Sigmoid colon (tissue), 7 donors: ENCODE measurements around the gene MAML1. TPM values are rescaled to one million over a fixed set of nuclear protein-coding genes. Genes with fewer than 3 reads are reported as not detected.

Experiments used
- DNase-seq: peaks from one replicate; pipeline ENCODE4 v3.0.0-alpha.2; 2019
- H3K27ac ChIP-seq, 4 donors: fragments of 200-600 bp; sonication (generic); one replicate each; pipeline ENCODE4 v1.5.1; 2016 to 2019; ENCODE audit warnings: mild to moderate bottlenecking in 1 of 4
- H3K27me3 ChIP-seq, 3 donors: fragments of 200-600 bp; sonication (generic); one replicate each; pipeline ENCODE4 v1.5.1; 2019; ENCODE audit warnings: mild to moderate bottlenecking in 1 of 3
- H3K36me3 ChIP-seq, 4 donors: fragments of 200-600 bp; sonication (generic); one replicate each; pipeline ENCODE4 v1.5.1; 2016 to 2019
- H3K4me1 ChIP-seq, 4 donors: fragments of 200-600 bp; sonication (generic); one replicate each; pipeline ENCODE4 v1.5.1; 2017 to 2019
- H3K4me3 ChIP-seq, 4 donors: fragments of 200-600 bp; sonication (generic); one replicate each; pipeline ENCODE4 v1.5.1; 2017 to 2019; ENCODE audit warnings: mild to moderate bottlenecking in 2 of 4, moderate library complexity in 1 of 4
- H3K9me3 ChIP-seq, 4 donors: fragments of 200-600 bp in 3 of 4; sonication (generic) in 3 of 4; one replicate each; pipeline versions ENCODE4 v1.5.1 to v1.6.1; 2013 to 2019
- EP300 ChIP-seq, 4 donors: sonication (generic); formaldehyde crosslinking; IDR thresholded peaks; one replicate each; pipeline ENCODE4 v1.6.1; 2017; ENCODE audit warnings: antibody characterized with exemption in 4 of 4
- POLR2A ChIP-seq, 2 donors: fragments of 450-650 bp; IDR thresholded peaks; one replicate each; pipeline ENCODE4 v1.6.1; 2016; ENCODE audit warnings: antibody characterized with exemption in 2 of 2, mild to moderate bottlenecking in 2 of 2, moderate library complexity in 2 of 2
- POLR2AphosphoS5 ChIP-seq, 4 donors: sonication (generic); formaldehyde crosslinking; IDR thresholded peaks; one replicate each; pipeline ENCODE4 v1.6.1; 2017; ENCODE audit warnings: antibody characterized with exemption in 4 of 4
- whole genome bisulfite sequencing, 2 donors: extraction: QIAGEN DNeasy Blood & Tissue Kit; methylation state at CpG; one replicate each; pipeline ENCODE4 v1.1.7; 2013; 5-methylcytosine and 5-hydroxymethylcytosine counted together
- intact Hi-C: fragments of 100-400 bp; cut with DNase I; formaldehyde crosslinking; loops from one replicate; pipeline ENCODE4 v1.15.1; 2023
- polyA plus RNA-seq, 3 donors: library from polyadenylated mRNA; stranded (reverse); fragments of 200-250 nt; gene quantifications; one replicate each; pipeline ENCODE4 v1.2.3, GENCODE V29; 2013
- total RNA-seq, 4 donors: library from RNA; depleted of rRNA; stranded (reverse); fragments of >200 nt; gene quantifications; one replicate each; pipeline ENCODE4 v1.1.0, GENCODE V29; 2016
- TF ChIP-seq, protein P1 (sequence below), 4 experiments: fragments of 450-650 bp in 3 of 4; fragments of 200-600 bp in 1 of 4; IDR thresholded peaks; one replicate each; pipeline ENCODE4 v1.5.1; 2016 to 2019; ENCODE audit warnings: antibody characterized with exemption in 4 of 4, mild to moderate bottlenecking in 3 of 4, moderate library complexity in 2 of 4
- donor health status: healthy with polysubstance abuse.
- donor health status: Bipolar disorder and iron deficiency.
- donor health status: healthy.

The MAML1 gene
- total and polyA plus RNA-seq, 7 donors = 7.2 to 30.2 (median 18.1) TPM

DNA sequence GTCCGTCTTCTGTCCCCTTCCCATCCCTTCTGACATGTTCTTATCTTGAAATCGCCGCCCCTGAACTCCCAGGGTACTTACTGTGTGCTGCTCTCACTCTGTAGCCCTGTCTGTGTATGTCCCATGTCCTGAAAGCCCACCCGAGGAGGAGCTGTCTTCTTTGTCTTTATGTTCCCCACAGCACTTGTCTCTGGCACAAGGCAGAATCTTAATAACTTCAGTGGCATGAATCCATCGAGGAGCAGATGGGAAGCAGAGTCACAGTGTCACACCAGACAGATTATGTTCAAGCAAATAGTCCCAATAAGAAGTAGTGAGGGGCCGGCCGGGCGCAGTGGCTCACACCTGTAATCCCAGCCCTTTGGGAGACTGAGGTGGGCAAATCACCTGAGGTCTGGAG lies 31.4 kb downstream of the MAML1 start:
- intact Hi-C loops = loop anchor here (5.0 kb wide), 1 partner anchor 143 kb away; the partner anchor contains the start of gene TBC1D9B
- Histone ChIP-seq H3K4me1 (peaks cover 0 to 84% (median 68%) of the 10 kb centered on the region in 4 donors), H3K4me3 (no peak overlapping the region), H3K27ac (peak overlapping the region; percentile 52 to 78 (median 61)), H3K36me3 (peaks cover 9 to 35% (median 19%) of the 10 kb centered on the region in 4 donors), H3K9me3 (no peaks in the 10 kb centered on the region), H3K27me3 (no peaks in the 10 kb centered on the region)
- no peak for TF ChIP-seq POLR2AphosphoS5 (IDR thresholded peaks at IDR 0.05)
- TF ChIP-seq, protein P1, sequence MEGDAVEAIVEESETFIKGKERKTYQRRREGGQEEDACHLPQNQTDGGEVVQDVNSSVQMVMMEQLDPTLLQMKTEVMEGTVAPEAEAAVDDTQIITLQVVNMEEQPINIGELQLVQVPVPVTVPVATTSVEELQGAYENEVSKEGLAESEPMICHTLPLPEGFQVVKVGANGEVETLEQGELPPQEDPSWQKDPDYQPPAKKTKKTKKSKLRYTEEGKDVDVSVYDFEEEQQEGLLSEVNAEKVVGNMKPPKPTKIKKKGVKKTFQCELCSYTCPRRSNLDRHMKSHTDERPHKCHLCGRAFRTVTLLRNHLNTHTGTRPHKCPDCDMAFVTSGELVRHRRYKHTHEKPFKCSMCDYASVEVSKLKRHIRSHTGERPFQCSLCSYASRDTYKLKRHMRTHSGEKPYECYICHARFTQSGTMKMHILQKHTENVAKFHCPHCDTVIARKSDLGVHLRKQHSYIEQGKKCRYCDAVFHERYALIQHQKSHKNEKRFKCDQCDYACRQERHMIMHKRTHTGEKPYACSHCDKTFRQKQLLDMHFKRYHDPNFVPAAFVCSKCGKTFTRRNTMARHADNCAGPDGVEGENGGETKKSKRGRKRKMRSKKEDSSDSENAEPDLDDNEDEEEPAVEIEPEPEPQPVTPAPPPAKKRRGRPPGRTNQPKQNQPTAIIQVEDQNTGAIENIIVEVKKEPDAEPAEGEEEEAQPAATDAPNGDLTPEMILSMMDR (IDR thresholded peaks at IDR 0.05) = no peak
- TF ChIP-seq POLR2A (IDR thresholded peaks at IDR 0.05) = no peak
- 74 to 78% methylated on average over 8 of the region's 8 CpGs for WGBS, 2 donors
- DNase-seq = no peak

DNA sequence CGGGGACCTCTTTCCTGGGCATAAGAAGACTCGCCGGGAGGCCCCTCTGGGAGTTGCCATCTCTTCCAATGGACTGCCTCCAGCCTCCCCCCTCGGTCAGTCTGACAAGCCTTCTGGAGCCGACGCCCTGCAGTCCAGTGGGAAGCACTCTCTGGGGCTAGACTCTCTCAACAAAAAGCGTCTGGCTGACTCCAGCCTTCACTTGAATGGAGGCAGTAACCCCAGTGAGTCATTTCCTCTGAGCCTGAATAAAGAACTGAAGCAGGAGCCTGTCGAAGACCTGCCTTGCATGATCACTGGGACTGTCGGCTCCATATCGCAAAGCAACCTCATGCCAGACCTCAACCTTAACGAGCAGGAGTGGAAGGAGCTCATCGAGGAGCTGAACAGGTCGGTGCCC lies 32.8 kb downstream of the MAML1 start:
- H3K4me1 ChIP-seq = peaks cover 0 to 70% (median 61%) of the 10 kb centered on the region in 4 donors
- H3K9me3 ChIP-seq = no peaks in the 10 kb centered on the region
- intact Hi-C loops = no loop called here
- TF ChIP-seq, protein P1 (IDR thresholded peaks at IDR 0.05) = no peak
- TF ChIP-seq POLR2A (IDR thresholded peaks at IDR 0.05) (no peak), POLR2AphosphoS5 (IDR thresholded peaks at IDR 0.05) (no peak), EP300 (IDR thresholded peaks at IDR 0.05) (no peak)
- no peak for DNase-seq
- peak overlapping the region in 3 of 4 donors; percentile 28 to 45 (median 43) for H3K27ac ChIP-seq
- WGBS, 2 donors = 75% methylated on average over 13 of the region's 13 CpGs
- peaks cover 20 to 49% (median 27%) of the 10 kb centered on the region in 4 donors for H3K36me3 ChIP-seq
- H3K4me3 ChIP-seq = no peak overlapping the region
- H3K27me3 ChIP-seq = no peaks in the 10 kb centered on the region

GRCh38 chr5:179766021-179766725 lies 33.6 kb downstream of the MAML1 start:
- peak overlapping the region; percentile 12 to 45 (median 36) for H3K27ac ChIP-seq
- WGBS, 2 donors = 84 to 90% methylated on average over 20 of the region's 20 CpGs
- DNase-seq = no peak
- no peaks in the 10 kb centered on the region for H3K27me3 ChIP-seq
- intact Hi-C loops = no loop called here
- no peak overlapping the region for H3K4me3 ChIP-seq
- H3K9me3 ChIP-seq = no peaks in the 10 kb centered on the region
- TF ChIP-seq POLR2AphosphoS5 (IDR thresholded peaks at IDR 0.05) (no peak), EP300 (IDR thresholded peaks at IDR 0.05) (no peak), POLR2A (IDR thresholded peaks at IDR 0.05) (no peak)
- TF ChIP-seq, protein P1 (IDR thresholded peaks at IDR 0.05) = no peak
- H3K36me3 ChIP-seq = peaks cover 21 to 56% (median 32%) of the 10 kb centered on the region in 4 donors
- peaks cover 0 to 66% (median 59%) of the 10 kb centered on the region in 4 donors for H3K4me1 ChIP-seq

DNA sequence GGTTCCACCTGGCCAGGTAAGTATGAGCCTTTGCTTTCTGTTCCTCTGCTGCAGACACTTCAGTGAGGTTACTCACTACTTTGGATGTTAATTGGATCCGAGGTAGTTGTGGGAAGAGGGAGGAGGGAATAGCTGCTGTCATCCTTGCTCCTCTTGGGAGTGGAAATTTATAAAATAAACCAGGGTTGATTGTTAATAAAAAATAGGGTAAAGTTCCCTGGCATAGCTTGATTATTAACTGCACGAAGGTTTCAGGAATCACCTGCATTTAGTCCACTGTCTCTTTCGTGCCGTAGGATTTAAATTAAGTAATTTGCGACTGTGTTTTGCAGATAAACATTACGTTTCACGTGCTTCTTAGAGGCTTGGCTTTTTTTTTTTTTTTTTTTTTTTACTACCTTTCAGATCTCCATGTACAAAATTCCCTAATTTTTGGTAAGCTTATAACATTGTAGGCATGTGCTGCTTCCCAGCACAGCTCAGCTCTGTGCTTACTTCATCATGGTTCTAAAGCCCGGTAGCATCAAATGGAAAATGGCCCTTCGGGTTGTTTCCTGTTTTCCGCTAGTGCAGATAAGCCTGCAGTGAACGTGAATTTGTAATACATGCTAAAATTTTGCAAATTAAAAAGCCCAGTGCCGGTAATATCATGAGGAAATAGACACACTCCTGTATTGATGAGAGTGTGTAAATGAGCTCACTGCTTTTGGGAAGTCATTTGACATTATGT lies 34.3 kb downstream of the MAML1 start:
- H3K4me3 ChIP-seq = no peak overlapping the region
- H3K27me3 ChIP-seq = no peaks in the 10 kb centered on the region
- H3K9me3 ChIP-seq = no peaks in the 10 kb centered on the region
- 76 to 77% methylated on average over 12 of the region's 12 CpGs for WGBS, 2 donors
- H3K4me1 ChIP-seq = peaks cover 0 to 60% (median 52%) of the 10 kb centered on the region in 4 donors
- DNase-seq = no peak
- TF ChIP-seq EP300 (IDR thresholded peaks at IDR 0.05) = no peak
- intact Hi-C loops = no loop called here
- H3K27ac ChIP-seq = peak overlapping the region in 2 of 4 donors; percentile 12 to 45
- peaks cover 28 to 63% (median 39%) of the 10 kb centered on the region in 4 donors for H3K36me3 ChIP-seq

GRCh38 chr5:179767496-179768100 lies 35.0 kb downstream of the MAML1 start:
- no peaks in the 10 kb centered on the region for H3K27me3 ChIP-seq
- H3K4me3 ChIP-seq = no peak overlapping the region
- TF ChIP-seq, protein P1 (IDR thresholded peaks at IDR 0.05) = no peak
- TF ChIP-seq POLR2AphosphoS5 (IDR thresholded peaks at IDR 0.05) = no peak
- TF ChIP-seq POLR2A (IDR thresholded peaks at IDR 0.05) = no peak
- TF ChIP-seq EP300 (IDR thresholded peaks at IDR 0.05) = no peak
- peaks cover 30 to 71% (median 45%) of the 10 kb centered on the region in 4 donors for H3K36me3 ChIP-seq
- DNase-seq = no peak
- intact Hi-C loops = no loop called here
- WGBS, 2 donors = 92 to 93% methylated on average over 9 of the region's 9 CpGs
- no peak overlapping the region for H3K27ac ChIP-seq
- peaks cover 0 to 53% (median 45%) of the 10 kb centered on the region in 4 donors for H3K4me1 ChIP-seq
- no peaks in the 10 kb centered on the region for H3K9me3 ChIP-seq
